Stimulated activated CD8-positive, alpha-beta memory T cell treated with anti-CD3 and anti-CD28 coated beads, Interleukin-4, amount 100 ng/mL, for 4 hours (primary cell): ENCODE results near the gene SLC5A3.

Experiments used
- DNase-seq, 2 donors: peaks; one replicate each; pipeline ENCODE4 v3.0.0-alpha.2; 2020; ENCODE audit warnings: low read depth in 2 of 2, low spot score in 1 of 2

The SLC5A3 gene

GRCh38 chr21:34073032-34073748, at the start of gene SLC5A3, which contains the start of gene MRPS6:
SLC5A3 (plus strand) TSS chr21:34073578; CDS start chr21:34095199, 21,621 bp downstream.
MRPS6 (plus strand) TSS chr21:34073578; CDS start chr21:34073701, 123 bp downstream.
- peak; percentile 47 to 55 for DNase-seq

- DNase-seq = no peak
Measured at GRCh38 chr21:34023691-34024373, 49.5 kb upstream of the SLC5A3 start.

- no peak for DNase-seq
Measured at GRCh38 chr21:34024374-34024693, 49.0 kb upstream of the SLC5A3 start.

- DNase-seq = no peak
Measured at GRCh38 chr21:34027721-34028461, 45.5 kb upstream of the SLC5A3 start.

- DNase-seq = peak in 1 of 2 donors; percentile 27
Measured at GRCh38 chr21:34029743-34030528, 43.4 kb upstream of the SLC5A3 start.

- no peak for DNase-seq
Measured at GRCh38 chr21:34031835-34032370, 41.5 kb upstream of the SLC5A3 start.

- no peak for DNase-seq
Measured at GRCh38 chr21:34034369-34035014, 38.9 kb upstream of the SLC5A3 start.

- DNase-seq = no peak
Measured at GRCh38 chr21:34035619-34036354, 37.6 kb upstream of the SLC5A3 start.

GRCh38 chr21:34037009-34037795, 36.2 kb upstream of the SLC5A3 start:
- no peak for DNase-seq

- DNase-seq = no peak
Measured at GRCh38 chr21:34039678-34040382, 33.5 kb upstream of the SLC5A3 start.

GRCh38 chr21:34042735-34043134, 30.6 kb upstream of the SLC5A3 start:
- no peak for DNase-seq

GRCh38 chr21:34043333-34043732, 30.0 kb upstream of the SLC5A3 start:
- DNase-seq = no peak

GRCh38 chr21:34046917-34047316, 26.5 kb upstream of the SLC5A3 start:
- no peak for DNase-seq

- no peak for DNase-seq
Measured at GRCh38 chr21:34047835-34048234, 25.5 kb upstream of the SLC5A3 start.

GRCh38 chr21:34052171-34052570, 21.2 kb upstream of the SLC5A3 start:
- no peak for DNase-seq

GRCh38 chr21:34054259-34054658, 19.1 kb upstream of the SLC5A3 start:
- no peak for DNase-seq

- DNase-seq = no peak
Measured at GRCh38 chr21:34055615-34056014, 17.8 kb upstream of the SLC5A3 start.

- DNase-seq = no peak
Measured at GRCh38 chr21:34061983-34062382, 11.4 kb upstream of the SLC5A3 start.
